Activated T-cell treated with anti-CD3 and anti-CD28 coated beads for 48 hours (primary cell): ENCODE results near the gene GATD1.

Source experiments
- DNase-seq: peaks from one replicate; pipeline ENCODE4 v3.0.0-alpha.2; 2020; ENCODE audit warnings: low read depth

The GATD1 gene

DNA sequence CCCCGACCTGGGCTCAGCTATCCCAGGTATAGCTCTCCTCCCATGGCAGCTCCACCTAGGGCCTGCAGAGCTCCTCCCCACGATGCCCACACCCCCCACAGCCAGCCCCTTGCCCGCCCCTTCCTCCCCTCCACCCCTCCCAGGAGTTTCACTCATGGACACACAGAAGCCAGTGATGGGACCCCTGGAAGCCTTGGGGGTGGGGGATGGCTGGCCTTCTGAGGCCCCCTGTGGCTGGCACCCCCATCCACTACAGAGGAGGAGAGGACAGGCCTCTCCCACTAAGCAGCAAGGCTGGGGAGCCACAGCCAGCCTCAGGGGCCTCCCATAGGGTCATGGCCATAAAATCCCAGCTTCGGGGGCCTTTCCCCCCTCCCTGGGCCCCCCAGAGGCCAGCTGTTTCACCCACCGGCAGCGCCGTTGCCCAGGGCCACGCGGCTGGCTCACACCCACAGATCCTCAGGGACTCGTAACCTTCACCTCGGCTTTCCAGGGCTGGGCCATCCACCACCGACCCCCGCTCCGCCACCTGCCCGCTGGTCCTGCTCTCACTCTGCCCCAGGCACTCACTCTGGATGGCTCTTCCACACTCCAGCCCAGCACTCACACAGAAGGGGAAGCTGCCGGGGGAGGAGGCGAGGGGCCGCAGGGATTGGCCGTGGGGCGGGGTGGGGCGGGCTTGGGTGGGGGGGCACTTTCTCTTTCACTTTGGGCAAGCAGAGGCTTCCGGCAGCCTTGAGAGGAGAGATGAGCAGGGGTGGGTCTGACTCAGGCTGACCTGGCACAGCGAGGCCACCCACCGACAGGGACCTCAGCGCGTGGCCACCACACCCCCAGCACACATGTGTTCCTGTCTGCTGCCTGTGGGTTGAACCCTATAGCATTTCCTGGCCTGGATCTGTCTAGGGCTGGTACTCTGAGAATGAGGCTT, 18.6 kb upstream of the GATD1 start:
- peak; percentile 85 for DNase-seq

DNA sequence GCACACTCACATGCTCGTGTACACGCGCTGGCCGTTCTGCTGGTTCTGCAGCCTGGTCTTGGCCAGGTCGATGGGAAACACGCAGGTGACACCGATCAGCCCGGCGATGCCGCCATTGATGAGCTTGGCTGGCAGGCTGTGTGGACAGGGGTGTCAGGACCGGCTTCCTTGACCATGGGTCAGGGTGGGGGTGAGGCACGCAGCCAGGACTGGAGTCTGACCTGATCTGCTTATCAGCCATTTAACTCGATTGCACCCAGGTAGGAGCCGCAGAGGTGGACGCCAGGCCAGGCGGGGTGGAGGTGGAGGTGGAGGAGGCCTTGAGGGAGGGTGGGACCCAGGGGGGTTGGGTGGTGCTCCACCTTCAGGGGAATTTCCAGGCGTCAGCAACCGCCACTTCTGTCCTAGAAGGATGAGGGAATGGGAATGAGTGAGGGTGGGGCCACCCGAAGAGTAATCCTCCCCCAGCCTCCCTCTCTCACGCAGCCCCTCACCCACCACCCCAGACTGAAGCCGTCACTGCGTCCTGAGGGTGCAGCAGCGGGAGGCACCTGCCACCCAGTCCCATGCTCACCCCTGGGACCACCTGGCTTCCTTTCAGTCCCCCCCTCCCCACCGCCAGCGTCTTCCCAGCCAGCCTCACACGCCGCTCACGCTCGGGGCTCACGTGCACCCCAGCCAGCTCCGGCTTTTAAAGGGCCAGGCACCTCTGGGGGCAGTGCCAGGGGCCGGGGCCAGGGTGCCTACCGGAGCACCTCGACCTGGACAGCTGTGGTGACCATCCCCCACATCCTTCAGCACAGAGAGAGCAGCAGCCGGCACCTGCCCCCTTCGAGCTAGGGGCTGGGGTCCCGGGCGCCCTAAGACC, 17.7 kb upstream of the GATD1 start:
- DNase-seq = no peak

DNA sequence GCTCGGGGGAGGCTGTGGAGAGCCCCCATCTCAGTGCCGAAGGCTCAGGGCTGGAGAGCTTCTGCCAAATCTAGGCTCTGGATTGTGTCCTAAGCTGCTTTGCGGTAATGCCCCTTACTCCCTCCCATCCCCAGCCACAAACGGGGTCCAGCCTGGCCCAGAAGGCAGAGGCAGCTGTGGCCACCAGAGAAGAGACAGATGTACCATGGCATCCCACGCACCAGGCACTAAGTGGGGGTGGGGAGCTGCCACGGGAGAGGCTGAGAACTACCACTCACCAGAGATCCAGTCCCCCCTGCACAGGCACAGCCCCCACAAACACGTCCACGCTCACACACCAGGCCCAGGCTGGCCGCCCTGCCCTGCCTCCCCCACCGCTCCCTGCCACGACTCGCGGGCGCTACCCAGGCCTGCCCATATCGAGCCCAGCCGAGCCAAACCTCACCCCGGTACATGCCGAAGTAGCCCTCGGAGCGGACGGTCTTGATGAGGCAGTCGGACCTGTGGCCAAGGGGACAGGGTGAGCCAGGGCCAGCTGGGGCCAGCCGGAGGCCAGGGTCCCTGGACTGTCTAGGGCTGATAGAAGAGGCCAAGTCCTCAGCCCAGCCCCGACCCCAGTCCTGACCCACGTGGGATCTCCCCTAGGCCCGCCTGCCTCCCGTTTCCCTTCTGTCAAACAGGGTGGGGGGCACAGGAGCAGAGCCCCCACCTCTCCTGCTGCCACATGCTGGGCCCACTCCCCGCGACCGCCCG, 16.9 kb upstream of the GATD1 start:
- no peak for DNase-seq

- DNase-seq = no peak
These were observed 16.3 kb upstream of the GATD1 start for GRCh38 chr11:793556-793955.

DNA sequence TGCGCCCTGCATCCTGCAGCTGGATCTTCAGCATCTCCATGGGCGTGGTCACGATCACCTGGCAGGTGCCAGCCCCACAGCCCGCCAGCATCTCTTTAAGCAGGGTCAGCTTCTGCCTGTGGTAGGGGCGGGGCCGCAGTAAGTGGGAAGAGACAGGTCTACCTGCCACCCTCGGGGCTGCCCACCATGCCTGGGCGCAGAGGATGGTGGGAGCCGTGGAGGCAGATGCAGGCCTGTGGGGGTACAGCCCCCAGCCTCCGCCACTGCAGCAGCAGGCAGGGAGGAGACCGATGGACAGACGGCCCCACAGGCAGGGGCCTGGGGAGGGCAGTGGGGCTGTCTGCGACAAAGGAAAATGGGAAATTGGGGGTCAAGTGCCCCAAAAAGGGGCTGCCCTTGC, 15.6 kb upstream of the GATD1 start:
- no peak for DNase-seq

DNA sequence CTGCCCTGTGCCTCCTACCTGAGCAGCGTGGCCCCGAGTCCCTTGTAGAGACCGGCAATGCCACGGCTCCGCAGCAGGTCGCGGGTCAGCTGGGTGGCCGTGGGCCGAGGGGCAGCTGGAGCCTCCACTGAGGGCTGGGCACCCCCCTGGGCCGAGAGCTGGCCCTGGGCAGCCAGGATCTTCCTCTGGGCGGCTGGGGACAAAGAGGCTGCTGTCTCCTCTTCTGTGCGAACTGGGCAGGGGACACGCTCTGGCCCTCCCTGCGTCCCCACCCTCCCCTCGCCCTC, 15.2 kb upstream of the GATD1 start:
- no peak for DNase-seq

GRCh38 chr11:791658-792534, 14.6 kb upstream of the GATD1 start:
- DNase-seq = no peak

DNA sequence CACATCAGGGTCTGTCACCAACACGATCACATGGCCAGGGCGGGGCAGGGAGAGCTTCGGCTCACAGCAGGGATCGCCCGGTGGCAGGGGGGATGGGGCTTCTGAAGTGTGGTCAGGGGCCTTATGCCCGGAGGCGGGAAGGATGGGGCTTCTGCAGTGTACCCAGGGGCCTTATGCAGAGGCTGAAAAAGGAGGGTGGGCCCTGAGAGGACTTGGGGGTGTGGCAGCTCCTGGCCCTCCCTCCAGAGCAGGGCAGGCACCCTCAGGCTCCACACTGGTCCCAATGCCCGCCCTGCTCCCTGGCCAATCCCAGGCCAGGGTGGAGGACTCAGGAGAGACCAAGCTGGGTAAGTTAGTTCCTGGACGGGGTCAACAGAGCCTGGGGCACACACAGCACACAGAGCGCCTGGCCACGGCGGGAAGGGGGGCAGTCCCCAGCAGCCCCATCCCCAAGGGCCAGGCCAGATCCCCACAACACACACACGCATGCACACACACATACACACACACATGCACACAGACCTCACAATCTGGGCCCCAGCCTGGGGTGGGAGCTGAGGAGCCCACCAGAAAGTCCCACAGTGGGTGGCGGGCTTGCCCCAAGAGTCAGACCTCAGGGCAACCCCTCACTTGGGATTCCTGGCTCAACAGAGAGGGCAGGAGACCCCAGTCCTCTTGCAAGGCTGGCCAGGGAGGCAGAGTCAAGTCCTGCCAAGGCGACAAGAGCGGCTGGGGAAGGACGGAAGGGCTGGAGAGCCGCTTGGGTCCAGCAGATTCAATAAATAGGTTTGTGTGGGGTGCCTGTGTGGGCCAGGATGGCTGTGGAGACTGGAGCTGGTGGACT, 13.7 kb upstream of the GATD1 start:
- DNase-seq = no peak

DNA sequence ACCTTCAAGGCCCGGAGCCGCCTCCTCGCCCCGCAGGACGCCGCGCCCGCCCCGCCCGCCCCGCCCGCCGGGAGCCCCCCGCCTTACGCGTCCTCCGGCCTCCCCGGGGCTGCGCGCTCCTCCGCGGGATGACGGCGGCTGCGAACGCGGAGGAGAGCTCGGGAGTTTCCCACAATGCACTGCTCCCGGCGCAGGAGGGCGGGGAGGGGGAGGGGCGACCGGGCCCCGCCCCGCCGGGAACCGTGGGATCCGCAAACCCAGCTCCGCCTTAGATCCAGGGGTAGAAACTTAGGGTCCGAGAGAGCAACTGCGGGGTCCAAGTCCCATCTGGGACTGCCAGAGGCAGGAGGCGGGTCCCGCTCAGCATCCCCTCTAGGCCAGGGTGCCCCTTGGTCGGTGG, 12.7 kb upstream of the GATD1 start, which contains the start of gene CEND1:
CEND1 (minus strand) TSS at position 148 of the 400 bp plus-strand sequence. CDS start 1,514 bp downstream, outside the sequence.
- peak; percentile 67 for DNase-seq

DNA sequence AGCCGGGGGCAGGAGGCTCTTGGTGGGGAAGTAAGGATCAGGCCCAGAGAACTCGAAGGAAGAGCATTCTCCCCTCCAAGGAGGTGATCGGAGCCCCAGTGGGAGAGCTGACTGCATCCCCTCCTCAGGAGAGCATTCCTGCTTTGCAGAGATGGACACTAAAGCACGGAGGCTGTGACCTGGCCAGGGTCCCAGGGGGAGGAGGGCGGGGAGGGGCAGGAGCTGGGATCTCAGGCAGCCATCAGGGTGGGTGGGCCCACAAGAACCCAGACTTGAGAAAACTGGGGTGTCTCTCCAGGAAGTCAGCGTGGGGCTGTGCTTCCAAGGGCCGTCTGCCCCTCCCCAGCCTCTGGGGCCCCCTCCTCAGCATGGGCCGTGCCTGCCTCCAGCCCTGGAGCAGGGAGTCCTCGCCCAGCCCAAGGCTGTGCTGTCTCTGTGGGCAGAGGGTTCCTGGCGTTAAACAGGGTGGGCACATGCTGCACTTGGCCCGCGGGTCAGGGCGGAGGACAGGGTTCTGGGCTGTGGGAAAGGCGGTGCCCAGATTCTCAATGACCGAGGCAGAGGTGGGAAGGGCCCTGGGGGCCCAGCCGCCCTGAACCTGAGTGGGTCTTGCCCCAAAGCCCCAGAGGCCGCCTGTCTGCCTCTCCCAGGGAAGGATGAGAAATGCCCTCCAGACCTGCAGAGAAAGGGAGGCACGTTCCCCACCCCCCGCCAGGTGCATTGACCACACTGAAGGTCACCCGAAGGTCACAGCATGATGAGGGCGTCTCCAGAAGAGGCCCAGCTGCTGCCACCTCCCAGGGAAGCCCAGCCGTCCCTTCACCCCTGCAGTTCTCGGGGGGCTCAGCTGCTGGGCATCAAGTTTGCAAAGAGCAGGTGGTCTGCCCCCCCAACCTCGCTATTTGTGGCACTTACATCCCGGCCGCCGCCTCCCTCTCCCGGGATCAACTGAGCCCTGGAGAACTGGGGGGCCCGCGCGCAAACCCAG, 12.0 kb upstream of the GATD1 start:
- no peak for DNase-seq

DNA sequence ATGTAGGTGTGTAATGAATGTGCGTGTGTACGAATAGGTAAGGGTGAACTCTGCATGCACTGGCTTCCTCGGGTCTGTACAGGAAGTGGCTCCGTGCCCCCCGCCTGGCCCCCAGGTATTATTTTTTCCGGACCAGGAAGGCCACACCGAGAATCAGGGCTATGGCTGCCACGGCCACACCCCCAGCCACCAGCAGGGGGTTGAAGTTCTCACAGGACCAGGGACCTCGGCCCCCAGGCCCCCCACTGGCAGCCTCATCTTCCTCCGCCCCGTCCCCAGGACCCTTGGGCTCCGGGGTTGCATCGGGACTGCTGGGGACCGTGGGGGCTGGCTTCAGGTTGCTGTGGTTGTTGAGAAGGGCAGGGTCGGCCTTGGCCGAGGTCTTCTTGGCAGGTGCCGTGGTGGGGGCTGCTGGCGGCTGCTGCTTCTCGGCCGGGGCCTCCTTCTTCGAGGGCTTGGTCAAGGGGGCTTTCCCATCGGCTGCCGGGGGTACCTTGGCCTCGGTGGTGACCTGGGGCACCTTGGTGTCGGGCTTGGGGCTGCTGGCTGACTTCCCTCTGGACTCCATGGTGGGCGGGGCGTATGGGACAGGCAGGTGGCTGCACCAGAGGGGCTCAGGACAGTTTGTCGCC, 10.8 kb upstream of the GATD1 start:
- DNase-seq = no peak

DNA sequence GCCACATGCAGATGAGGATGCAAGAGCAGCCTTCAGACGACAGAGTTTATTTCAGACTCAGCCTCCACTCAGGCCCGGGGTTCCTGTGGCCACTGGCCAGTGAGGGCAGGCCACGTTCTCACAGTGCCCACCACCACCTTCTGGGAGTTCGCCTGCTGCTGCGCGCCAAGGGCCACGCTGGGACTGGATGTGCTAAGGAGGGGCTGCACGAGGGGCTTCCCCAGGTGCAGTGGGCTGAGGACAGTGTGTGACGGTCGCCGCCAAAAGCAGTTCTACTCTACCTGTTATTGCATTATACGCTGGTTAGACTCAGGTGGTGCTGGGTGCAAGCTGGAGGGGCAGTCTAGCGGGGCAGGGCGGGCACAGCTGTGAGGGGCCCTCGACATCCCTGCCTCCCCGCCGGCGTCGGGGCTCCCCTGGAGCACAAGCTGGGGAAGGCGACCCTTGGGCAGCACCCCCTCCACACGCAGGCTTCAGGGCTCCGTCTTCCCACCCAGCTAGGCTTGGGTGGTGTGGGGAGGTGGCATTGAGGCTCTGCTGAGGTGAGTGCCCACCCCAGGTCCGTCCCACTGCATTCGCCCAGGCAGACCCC, 9.9 kb upstream of the GATD1 start:
- DNase-seq = no peak

DNA sequence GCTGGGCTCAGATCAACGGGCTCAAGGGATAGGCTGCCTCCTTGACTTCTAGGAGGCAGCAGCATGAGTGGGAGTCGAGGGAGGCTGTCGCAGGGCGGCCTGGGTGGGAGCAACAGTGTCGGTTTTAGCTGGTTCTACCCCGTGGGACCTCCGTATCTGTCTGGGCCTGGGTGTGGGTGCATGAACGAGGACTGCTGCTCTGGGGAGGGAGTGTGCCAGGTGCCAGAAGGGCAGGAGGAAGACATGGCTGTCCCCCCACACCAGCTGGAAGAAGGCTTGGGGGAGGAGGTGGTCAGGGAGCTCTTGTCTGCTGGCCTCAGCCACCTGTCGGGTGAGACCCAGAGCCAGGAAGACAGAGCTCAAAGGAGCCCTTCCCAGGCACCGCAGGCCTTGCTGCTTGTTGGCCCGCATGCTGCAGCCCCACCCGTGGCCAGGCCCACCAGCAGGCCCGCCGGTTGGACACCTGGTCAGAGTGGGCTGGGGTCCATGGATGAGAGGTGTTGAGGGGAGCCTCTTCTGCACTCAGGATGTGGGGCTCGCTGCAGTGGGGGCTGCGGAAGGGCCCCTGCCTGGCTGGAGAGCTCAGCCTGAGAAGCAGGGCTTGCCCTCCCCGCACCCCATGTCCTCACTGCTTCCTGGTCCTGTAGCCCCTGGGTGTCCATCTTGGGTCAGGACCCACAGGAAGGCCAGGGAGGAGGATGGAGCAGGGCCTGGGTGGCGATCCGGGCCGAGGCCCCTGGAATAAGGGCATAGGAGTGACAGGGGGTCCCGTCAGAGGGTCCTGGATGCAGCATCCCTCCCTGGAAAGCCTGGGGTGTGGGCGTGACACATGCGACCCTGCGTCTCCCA, 9.2 kb upstream of the GATD1 start:
- DNase-seq = no peak

- DNase-seq = no peak
These were observed 6.3 kb upstream of the GATD1 start for GRCh38 chr11:783581-784015.

DNA sequence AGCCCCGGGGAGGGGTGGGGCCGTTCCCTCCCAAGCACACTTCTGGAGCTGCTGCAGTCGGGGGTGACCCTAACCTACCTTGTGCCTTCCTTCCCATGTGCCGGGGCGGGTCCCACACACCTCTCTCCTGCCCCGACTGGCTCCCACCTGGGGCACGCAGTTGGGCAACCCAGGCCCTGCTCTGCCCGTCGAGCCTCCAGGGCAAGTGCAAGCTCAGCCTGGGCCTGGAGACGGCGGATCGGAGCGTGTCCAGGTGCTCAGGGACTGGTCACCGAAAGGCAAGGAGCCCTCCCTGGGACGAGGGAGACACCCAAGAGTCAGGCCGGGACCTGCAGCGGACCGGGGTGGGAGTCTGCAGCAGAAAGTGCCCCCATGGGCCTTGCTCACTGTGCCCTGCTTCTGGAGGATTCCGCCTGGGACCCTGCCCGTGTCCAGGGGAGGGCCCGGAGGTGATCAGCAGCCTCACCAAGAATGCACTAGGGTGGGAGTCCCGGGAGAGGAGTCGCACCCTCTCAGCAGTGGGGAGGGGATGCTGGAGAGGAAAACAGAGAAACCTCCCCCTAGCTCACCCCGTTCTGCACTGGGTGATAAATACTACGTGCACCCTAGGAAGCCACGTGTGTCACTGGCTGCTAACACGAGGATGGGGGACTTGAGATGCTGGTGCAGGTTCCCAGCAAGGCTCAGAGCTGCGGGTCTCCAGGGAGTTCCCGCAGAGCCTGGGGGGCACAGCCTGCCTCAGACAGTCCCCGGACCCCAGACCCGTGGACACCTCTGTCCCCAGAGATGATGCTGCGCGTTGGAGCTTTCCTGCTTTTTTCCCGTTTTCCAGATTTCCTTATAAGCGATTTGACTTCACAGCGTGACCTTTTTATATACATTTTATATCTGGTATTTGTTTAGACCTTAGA, 5.2 kb upstream of the GATD1 start:
- no peak for DNase-seq

- no peak for DNase-seq
These were observed 2.8 kb upstream of the GATD1 start for GRCh38 chr11:779955-780532.
